Measurements from ENCODE around the gene OR4K2.
"Not testable (repeated sequence)": the region's sequence is repeated elsewhere in the genome, so short reads cannot be mapped to it uniquely, and the experiment has no call there.

Gene OR4K2, protein sequence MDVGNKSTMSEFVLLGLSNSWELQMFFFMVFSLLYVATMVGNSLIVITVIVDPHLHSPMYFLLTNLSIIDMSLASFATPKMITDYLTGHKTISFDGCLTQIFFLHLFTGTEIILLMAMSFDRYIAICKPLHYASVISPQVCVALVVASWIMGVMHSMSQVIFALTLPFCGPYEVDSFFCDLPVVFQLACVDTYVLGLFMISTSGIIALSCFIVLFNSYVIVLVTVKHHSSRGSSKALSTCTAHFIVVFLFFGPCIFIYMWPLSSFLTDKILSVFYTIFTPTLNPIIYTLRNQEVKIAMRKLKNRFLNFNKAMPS

DNA sequence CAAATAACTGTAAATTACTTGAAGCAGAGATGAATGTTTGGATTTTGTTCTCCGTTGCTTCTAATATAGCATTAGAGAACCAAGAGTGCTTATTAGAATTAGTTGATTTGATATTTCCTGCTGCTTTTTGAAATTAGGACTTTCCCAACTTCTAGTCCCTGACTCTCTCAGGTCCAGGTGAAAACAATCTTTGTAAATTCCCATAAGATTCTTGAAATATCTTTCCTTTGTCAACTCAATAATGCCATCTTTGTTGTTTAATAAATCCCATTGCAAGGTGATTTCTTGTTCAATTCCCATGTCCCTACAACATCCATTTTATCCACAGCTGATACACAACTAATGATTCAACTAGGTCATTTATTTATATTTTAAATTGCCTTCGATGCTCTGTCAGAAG, at the start of gene OR4K2:
TSS of gene OR4K2 (plus strand) at position 301 of the 400 bp plus-strand sequence. CDS start 1,126 bp downstream, outside the sequence.
- no peak for DNase-seq

DNA sequence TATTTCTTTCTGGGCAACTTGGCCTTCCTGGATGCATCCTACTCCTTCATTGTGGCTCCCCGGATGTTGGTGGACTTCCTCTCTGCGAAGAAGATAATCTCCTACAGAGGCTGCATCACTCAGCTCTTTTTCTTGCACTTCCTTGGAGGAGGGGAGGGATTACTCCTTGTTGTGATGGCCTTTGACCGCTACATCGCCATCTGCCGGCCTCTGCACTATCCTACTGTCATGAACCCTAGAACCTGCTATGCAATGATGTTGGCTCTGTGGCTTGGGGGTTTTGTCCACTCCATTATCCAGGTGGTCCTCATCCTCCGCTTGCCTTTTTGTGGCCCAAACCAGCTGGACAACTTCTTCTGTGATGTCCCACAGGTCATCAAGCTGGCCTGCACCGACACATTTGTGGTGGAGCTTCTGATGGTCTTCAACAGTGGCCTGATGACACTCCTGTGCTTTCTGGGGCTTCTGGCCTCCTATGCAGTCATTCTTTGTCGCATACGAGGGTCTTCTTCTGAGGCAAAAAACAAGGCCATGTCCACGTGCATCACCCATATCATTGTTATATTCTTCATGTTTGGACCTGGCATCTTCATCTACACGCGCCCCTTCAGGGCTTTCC, 47.2 kb upstream of the OR4K2 start:
- DNase-seq, result not testable (repeated sequence)

- no peak for DNase-seq
Observed at GRCh38 chr14:19828314-19828713, 46.6 kb upstream of the OR4K2 start.

DNA sequence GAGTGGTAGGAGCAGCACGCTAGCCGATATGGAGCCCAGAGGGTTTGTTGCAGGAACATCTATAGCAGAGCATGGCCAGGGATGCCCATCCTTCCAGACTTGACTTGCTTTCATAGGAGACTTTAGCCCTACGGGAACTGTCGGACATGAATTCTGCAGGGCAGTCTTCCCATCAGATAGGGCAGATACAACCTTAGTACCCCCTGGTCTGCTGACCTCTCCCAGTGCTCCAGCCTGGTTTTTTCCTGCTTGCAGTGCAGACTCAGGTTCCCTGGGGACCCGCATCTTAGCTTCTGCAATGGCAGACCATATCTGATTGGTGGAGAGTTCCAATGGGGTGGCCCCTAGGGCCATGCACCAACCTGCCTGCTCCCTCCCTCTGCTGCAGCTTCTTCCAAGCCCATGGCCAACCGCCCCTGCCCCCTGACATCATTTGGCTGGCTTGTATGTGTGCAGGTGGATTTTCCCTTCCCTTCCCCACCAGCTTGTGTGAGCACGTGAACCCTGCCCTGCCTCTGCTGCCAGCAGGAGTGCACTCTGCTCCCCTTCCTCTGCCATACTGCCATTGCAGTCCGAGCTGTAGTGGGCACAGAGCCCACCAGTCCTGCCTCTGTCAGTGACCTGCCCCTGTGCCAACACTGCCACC, 40.6 kb upstream of the OR4K2 start:
- DNase-seq, result not testable (repeated sequence)

DNA sequence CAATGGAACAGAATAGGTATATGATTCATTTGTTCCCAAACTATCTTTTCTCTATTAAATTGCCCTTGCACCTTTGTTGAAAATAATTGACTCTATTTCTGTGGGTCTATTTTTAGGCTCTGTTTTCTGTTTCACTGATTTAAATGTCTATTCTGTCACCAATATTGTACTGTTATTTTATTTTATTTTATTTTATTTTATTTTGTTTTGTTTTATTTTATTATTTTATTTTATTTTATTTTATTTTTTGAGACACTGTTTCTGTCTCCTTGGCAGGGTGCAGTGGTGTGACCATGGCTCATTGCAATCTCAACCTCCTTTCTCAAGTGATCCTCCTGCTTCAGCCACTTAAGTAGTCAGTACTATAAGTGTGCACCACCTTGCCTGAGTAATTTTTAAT, 36.5 kb upstream of the OR4K2 start:
- no peak for DNase-seq

- no peak for DNase-seq
Observed at GRCh38 chr14:19851365-19851764, 23.6 kb upstream of the OR4K2 start.

DNA sequence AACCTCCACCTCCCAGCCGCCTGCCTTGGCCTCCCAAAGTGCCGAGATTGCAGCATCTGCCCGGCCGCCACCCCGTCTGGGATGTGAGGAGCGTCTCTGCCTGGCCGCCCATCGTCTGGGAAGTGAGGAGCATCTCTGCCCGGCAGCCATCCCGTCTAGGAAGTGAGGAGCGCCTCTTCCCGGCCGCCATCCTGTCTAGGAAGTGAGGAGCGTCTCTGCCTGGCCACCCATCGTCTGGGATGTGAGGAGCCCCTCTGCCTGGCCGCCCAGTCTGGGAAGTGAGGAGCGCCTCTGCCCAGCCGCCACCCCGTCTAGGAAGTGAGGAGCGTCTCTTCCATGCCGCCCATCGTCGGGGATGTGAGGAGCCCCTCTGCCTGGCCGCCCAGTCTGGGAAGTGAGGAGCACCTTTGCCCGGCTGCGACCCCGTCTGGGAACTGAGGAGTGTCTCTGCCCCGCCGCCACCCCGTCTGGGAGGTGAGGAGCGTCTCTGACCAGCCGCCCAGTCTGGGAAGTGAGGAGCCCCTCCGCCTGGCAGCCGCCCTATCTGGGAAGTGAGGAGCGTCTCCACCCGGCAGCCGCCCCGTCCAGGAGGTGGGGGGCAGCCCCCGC, 8.8 kb upstream of the OR4K2 start:
- not testable (repeated sequence) for DNase-seq

GRCh38 chr14:19873178-19873577, 1.8 kb upstream of the OR4K2 start:
- no peak for DNase-seq

GRCh38 chr14:19878029-19878642, 3.2 kb downstream of the OR4K2 start:
- no peak for DNase-seq

GRCh38 chr14:19895282-19895681, 20.3 kb downstream of the OR4K2 start:
- DNase-seq, result no peak

- no peak for DNase-seq
Observed at GRCh38 chr14:19900999-19901398, 26.1 kb downstream of the OR4K2 start.

DNA sequence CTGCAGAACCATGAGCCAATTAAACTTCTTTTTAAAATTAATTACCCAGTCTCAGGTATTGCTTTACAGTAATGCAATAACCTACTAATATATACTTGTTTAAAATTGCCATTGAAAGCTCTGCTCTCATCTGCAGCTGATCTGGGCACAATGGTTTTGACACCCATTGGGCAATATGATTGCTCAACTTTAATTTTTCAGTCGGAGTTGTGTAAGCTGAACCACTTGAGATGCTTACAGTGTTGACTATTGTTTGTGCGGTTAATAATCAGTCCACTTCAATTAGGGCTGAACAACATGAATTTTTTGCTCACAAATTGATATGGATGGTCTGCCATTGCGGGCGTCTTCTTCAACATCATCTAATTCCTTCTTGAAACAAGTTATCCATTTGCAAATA, 27.5 kb downstream of the OR4K2 start:
- no peak for DNase-seq

DNA sequence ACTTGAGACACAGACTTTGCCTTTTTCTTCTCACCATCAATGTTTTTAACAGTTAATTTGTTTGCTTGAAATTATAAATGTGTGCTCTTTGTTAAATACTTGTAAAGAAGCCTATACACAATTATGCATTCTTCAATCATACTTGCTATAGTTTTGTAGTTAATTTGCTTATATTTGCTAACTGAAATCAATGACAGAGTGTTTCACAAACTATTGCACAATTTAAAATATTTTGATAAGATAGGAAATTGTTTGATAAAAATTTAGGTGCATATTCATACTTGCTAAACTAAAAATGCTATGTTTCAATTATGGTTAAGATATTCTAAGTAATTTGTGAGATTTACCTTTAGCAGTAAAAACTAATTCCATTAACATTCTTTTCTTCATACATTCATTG, 31.7 kb downstream of the OR4K2 start:
- no peak for DNase-seq

GRCh38 chr14:19911114-19911513, 36.2 kb downstream of the OR4K2 start:
- no peak for DNase-seq

GRCh38 chr14:19917243-19917642, 42.3 kb downstream of the OR4K2 start:
- no peak for DNase-seq

DNA sequence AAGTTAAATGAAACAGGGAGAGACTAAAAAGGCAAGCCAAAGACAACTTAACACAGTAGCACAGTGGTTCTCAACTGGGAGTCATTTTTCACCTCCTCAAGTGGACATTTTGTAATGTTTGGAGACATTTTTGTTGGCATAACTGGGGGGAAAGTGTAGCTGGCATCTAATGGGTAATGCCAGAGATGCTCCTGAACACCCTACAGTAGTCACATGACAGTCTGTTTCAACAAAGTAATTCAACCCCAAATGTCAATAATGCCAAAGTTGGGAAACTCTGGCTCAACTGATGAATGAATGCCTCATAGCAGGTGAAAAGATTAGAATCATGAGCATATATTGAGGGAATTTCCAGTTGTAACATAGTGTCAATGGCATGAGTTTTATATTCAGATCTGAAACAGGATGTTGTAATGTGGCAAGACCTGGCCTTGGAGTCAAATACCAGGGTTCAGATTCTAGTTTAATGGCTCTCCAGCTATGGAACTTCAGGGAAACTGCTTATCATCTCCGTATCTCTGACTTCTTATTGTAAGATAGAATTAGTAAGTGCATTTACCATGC, 43.1 kb downstream of the OR4K2 start:
- no peak for DNase-seq

DNA sequence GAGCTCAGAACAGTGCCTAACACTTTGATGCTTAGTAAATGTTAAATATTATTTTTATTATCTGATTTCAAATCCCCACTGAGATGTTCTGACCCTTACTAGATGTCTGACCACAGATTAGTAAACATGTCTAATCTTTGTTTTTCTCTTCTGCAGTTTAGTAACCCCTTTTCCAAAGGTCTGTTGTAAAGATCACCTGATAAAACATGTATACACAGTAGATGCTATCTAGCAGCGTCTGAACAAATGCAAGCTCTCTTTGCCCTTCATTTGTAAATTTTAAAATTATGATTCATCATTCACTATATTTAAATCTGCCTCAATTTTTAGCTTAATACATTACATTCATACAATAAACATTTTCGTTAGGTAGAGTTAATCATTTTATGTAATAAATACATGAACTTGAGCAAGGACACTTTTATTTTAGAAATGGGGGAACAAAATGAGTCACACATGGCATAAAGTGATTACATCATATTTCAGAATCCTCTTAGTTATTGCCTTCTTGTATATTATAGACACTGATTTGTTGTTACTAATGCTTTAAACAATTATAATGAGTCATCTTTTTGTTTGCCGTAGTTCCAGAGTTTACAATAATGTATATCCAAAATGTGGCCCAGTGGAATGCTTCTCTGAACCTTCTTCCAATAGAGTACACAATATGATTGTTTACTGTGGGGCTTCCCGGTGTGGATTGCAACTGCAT, 43.8 kb downstream of the OR4K2 start:
- DNase-seq, result no peak

DNA sequence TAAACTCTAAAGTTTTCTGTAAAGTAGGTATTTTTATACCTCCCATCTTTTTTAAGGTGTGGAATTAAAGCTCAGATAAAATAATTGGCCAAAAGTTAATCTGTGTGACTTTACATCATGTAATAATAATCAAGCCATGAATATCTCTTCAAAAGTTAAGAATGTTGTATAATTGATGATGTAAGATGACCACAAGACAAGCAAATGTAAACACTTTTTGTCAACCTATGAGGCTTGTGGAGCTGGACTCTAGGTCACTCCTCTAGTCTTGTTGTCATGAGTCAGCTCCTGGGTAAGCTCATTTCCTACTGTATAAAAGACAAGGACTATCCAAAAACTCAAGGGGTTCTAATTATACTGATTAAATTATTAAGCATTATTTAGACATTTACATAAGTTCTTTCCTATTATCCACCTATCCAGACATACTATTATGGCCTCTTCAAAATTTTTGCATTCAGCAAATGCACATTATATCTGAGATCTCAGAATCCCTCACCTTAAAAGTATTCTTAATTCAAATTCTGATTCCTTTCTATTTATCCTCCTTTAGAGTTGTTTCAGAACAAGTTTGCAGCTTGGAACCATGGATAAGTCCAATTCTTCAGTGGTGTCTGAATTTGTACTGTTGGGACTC, 45.2 kb downstream of the OR4K2 start, which contains the start of gene OR4K5:
TSS of gene OR4K5 (plus strand) at position 587 of the 637 bp plus-strand sequence. CDS start at position 587, 0 bp downstream.
- no peak for DNase-seq

DNA sequence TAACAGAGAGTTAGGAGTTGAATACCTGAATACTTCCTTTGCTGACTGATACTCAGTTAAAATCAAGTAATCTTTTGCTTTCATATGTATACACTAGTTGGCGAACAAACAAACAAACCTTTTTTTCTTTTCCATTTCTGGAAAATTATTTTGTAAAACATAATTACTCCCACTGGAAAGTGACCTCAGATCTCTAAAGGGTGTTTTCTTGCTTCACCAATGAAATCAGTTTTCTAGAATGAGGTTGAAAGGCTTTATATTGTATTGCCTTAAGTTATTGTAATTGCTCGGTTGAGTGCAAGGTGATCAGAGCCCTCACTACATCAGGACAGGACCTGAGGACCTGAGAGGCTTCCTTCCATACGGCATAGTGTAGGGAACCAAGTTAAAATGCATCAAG, 55.7 kb downstream of the OR4K2 start, which contains the start of gene OR4K1:
TSS of gene OR4K1 (plus strand) at position 301 of the 400 bp plus-strand sequence. CDS start 4,750 bp downstream, outside the sequence.
- DNase-seq, result no peak

Data from NCI-H446 treated with DMSO at 0.1 percent for 48 hours (cell line).